Astrocyte of the hippocampus (primary cell): ENCODE results near the gene RABGAP1L.
"Not testable (repeated sequence)": the region's sequence is repeated elsewhere in the genome, so short reads cannot be mapped to it uniquely, and the experiment has no call there.

ENCODE experiments used
- DNase-seq: peaks from one replicate; pipeline ENCODE4 v3.0.0; 2011; ENCODE audit warnings: low read depth, low spot score

Gene RABGAP1L

GRCh38 chr1:174703309-174703708, 544.0 kb downstream of the RABGAP1L start:
- no peak for DNase-seq

GRCh38 chr1:174704300-174704699, 545.0 kb downstream of the RABGAP1L start:
- DNase-seq = no peak

GRCh38 chr1:174710868-174711845, 551.8 kb downstream of the RABGAP1L start:
- no peak for DNase-seq

GRCh38 chr1:174711848-174712247, 552.5 kb downstream of the RABGAP1L start:
- not testable (repeated sequence) for DNase-seq

- no peak for DNase-seq
Observed at GRCh38 chr1:174712541-174712940, 553.2 kb downstream of the RABGAP1L start.

- no peak for DNase-seq
Observed at GRCh38 chr1:174713796-174714195, 554.5 kb downstream of the RABGAP1L start.

- DNase-seq = no peak
Observed at GRCh38 chr1:174719194-174719593, 559.9 kb downstream of the RABGAP1L start.

GRCh38 chr1:174720618-174721017, 561.3 kb downstream of the RABGAP1L start:
- DNase-seq = no peak

GRCh38 chr1:174721246-174721645, 561.9 kb downstream of the RABGAP1L start:
- DNase-seq = no peak

- DNase-seq = no peak
Observed at GRCh38 chr1:174723816-174724215, 564.5 kb downstream of the RABGAP1L start.

- DNase-seq = no peak
Observed at GRCh38 chr1:174724219-174724618, 564.9 kb downstream of the RABGAP1L start.

- DNase-seq = peak; percentile 53
Observed at GRCh38 chr1:174726167-174726879, 567.0 kb downstream of the RABGAP1L start.

GRCh38 chr1:174726880-174727585, 567.7 kb downstream of the RABGAP1L start:
- DNase-seq = no peak

- no peak for DNase-seq
Observed at GRCh38 chr1:174734270-174734669, 575.0 kb downstream of the RABGAP1L start.

GRCh38 chr1:174736831-174737230, 577.5 kb downstream of the RABGAP1L start:
- no peak for DNase-seq

GRCh38 chr1:174740249-174740968, 581.1 kb downstream of the RABGAP1L start:
- no peak for DNase-seq

GRCh38 chr1:174742805-174743653, 583.7 kb downstream of the RABGAP1L start:
- no peak for DNase-seq

- DNase-seq = peak; percentile 44
Observed at GRCh38 chr1:174743654-174744561, 584.6 kb downstream of the RABGAP1L start.

GRCh38 chr1:174744886-174745285, 585.6 kb downstream of the RABGAP1L start:
- DNase-seq = no peak
